Upper lobe of left lung (tissue), 4 donors: Measurements from ENCODE around the gene SLC41A3.

Experiments
- EP300 ChIP-seq, 4 donors: sonication (generic); formaldehyde crosslinking; IDR thresholded peaks; one replicate each; pipeline ENCODE4 v1.5.1; 2017; ENCODE audit warnings: antibody characterized with exemption in 4 of 4, control low read depth in 2 of 4
- TF ChIP-seq, protein P1 (sequence below), 6 experiments: fragments of 450-650 bp in 4 of 6; fragments of 200-600 bp in 2 of 6; sonication (generic) in 2 of 6; IDR thresholded peaks; one replicate each; pipeline ENCODE4 v1.5.1; 2016 to 2019; ENCODE audit warnings: antibody characterized with exemption in 6 of 6

DNA sequence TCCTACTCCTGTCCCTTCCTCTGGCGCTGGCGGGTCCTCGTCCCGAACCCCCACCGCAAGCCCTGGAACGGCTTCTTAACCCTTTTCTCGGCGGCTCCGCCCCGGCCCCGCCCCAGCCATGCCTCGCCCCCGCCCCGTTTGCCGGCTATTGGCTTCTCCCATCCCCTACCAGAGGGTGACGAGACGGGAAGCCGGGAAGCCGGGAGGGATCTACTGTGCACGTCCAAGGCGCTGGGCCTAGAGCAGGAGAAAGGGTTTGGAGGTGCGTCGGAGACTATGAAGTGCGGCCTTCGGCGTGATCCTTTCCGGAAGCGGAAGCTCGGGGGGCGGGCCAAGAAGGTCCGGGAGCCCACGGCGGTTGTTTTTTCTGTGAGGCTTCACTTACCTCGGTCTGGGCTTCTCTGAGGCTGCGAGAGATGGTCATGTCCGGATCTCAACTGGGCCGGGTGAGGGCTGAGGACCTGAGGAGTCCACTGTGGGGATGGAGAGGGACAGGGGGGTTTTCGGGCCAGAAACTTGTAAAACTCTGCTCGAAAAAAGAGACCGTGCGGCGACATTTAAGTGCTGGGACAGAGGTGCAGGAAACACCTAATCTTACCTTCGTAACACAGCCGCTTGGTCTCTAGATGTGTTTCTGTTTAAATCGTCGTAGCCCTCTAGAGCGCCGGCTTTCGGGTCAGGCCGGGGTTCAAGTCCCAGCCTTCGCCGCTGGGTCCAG, 93.5 kb downstream of the SLC41A3 start:
- TF ChIP-seq, protein P1, sequence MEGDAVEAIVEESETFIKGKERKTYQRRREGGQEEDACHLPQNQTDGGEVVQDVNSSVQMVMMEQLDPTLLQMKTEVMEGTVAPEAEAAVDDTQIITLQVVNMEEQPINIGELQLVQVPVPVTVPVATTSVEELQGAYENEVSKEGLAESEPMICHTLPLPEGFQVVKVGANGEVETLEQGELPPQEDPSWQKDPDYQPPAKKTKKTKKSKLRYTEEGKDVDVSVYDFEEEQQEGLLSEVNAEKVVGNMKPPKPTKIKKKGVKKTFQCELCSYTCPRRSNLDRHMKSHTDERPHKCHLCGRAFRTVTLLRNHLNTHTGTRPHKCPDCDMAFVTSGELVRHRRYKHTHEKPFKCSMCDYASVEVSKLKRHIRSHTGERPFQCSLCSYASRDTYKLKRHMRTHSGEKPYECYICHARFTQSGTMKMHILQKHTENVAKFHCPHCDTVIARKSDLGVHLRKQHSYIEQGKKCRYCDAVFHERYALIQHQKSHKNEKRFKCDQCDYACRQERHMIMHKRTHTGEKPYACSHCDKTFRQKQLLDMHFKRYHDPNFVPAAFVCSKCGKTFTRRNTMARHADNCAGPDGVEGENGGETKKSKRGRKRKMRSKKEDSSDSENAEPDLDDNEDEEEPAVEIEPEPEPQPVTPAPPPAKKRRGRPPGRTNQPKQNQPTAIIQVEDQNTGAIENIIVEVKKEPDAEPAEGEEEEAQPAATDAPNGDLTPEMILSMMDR (IDR thresholded peaks at IDR 0.05), result no peak
- TF ChIP-seq EP300 (IDR thresholded peaks at IDR 0.05), result no peak
